Measurements from ENCODE around the gene DIABLO. TPM values are rescaled to one million over a fixed set of nuclear protein-coding genes. Genes with fewer than 3 reads are reported as not detected.
"Not testable (repeated sequence)": the region's sequence is repeated elsewhere in the genome, so short reads cannot be mapped to it uniquely, and the experiment has no call there.

DIABLO gene
- total RNA-seq, 2 experiments from 2014 or later = 50.5 to 55.2 TPM

DNA sequence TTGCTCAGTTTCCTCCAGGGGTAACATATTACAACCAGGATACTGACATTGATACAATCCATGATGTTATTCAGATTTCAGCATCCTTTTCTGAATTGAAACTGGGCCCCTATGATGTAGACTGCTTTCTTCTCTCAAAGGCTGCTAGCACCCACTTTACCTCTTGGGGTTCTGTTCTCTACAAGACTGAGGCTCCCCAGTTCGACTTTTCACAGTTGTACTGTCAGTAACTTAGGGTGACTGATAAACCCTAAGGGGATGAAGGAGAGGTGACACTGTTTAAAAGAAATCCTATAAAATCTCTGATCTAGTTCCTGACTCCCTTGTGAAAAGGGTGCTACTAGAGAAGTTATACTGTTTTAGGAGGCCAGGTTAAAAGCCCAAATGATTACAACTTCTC, 39.6 kb upstream of the DIABLO start:
- CTCF ChIA-PET = interaction anchor here (0.7 to 1.1 kb wide), 2 partner anchors 9 to 21 kb away, joined by 3 read pairs; no protein-coding TSS in a partner anchor
- Mint-ChIP-seq H3K9me3 (no peaks in the 10 kb centered on the region), H3K4me1 (ENCODE audit: low read depth) (peaks cover 15% of the 10 kb centered on the region), H3K27ac (peak overlapping the region; percentile 99), H3K27me3 (peaks cover 2% of the 10 kb centered on the region), H3K4me3 (peak overlapping the region; percentile 97), H3K36me3 (ENCODE audit: low read depth) (peaks cover 14% of the 10 kb centered on the region)
- intact Hi-C loops (cut with micrococcal nuclease) = no loop called here
- TF ChIP-seq, protein P1, sequence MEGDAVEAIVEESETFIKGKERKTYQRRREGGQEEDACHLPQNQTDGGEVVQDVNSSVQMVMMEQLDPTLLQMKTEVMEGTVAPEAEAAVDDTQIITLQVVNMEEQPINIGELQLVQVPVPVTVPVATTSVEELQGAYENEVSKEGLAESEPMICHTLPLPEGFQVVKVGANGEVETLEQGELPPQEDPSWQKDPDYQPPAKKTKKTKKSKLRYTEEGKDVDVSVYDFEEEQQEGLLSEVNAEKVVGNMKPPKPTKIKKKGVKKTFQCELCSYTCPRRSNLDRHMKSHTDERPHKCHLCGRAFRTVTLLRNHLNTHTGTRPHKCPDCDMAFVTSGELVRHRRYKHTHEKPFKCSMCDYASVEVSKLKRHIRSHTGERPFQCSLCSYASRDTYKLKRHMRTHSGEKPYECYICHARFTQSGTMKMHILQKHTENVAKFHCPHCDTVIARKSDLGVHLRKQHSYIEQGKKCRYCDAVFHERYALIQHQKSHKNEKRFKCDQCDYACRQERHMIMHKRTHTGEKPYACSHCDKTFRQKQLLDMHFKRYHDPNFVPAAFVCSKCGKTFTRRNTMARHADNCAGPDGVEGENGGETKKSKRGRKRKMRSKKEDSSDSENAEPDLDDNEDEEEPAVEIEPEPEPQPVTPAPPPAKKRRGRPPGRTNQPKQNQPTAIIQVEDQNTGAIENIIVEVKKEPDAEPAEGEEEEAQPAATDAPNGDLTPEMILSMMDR (IDR thresholded peaks at IDR 0.05) = no peak
- POLR2A ChIA-PET = interaction anchor here (0.5 kb wide), 1 partner anchor 13 kb away, joined by 3 read pairs; no protein-coding TSS in a partner anchor
- peak; percentile 9 for ATAC-seq
- DNase-seq = no peak

DNA sequence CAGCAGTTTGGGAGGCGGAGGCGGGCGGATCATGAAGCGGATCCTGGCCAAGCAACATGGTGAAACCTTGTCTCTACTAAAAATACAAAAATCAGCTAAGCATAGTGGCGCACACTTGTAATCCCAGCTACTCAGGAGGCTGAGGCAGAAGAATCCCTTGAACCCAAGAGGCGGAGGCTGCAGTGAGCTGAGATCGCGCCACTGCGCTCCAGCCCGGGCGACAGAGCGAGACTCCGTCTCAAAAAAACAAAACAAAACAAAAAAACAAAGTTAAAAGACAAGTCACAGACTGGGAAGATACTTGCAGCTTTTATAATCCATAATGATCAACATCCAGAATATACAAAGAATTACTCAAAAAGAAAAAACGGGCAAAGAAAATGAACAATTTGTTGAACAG, 34.9 kb upstream of the DIABLO start:
- Mint-ChIP-seq H3K4me1 (ENCODE audit: low read depth) (peaks cover 18% of the 10 kb centered on the region), H3K36me3 (ENCODE audit: low read depth) (peaks cover 27% of the 10 kb centered on the region)
- ATAC-seq; intact Hi-C loops (cut with micrococcal nuclease); H3K4me3 Mint-ChIP-seq; DNase-seq; H3K27ac Mint-ChIP-seq; H3K27me3 Mint-ChIP-seq; H3K9me3 Mint-ChIP-seq: not testable (repeated sequence)
- CTCF ChIA-PET = interaction anchor here (1.0 to 1.1 kb wide), 2 partner anchors 16 to 36 kb away, joined by 3 to 4 read pairs; no protein-coding TSS in a partner anchor
- POLR2A ChIA-PET = interaction anchor here (1.0 to 1.4 kb wide), 2 partner anchors 12 to 20 kb away, joined by 3 to 5 read pairs; no protein-coding TSS in a partner anchor

DNA sequence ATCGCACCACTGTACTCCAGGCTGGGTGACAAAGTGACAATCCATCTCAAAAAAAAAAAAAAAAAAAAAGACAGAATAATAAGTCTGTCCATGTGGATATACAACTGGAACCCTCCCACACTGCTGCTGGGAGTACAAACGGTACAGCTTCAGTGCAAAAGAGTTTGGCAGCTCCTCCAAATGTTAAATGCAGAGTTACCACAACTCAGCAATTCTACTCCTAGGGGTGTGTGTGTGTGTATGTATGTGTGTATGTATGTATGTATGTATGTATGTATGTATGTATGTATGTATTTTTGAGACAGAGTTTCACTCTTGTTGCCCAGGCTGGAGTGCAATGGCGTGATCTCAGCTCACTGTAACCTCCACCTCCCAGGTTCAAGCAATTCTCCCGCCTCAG, 33.1 kb upstream of the DIABLO start:
- CTCF ChIA-PET, POLR2A ChIA-PET: not testable (repeated sequence)
- peaks cover 28% of the 10 kb centered on the region for H3K36me3 Mint-ChIP-seq (ENCODE audit: low read depth)

DNA sequence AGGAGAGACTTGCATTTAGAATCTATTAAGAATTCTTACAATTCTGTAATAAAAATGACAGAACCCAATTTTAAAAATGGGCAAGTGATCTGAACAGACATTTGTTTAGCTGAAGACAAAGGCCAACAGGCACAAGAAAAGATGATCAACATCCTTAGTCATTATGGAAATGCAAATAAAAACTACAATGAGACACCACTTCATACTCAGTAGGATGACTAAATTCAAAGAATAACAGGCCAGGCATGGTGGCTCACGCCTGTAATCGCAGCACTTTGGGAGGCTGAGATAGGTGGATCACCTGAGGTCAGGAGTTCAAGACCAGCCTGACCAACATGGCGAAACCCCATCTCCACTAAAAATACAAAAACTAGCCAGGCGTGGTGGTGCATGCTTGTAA, 32.6 kb upstream of the DIABLO start:
- H3K27me3 Mint-ChIP-seq; CTCF ChIA-PET; H3K9me3 Mint-ChIP-seq; ATAC-seq; DNase-seq; intact Hi-C loops (cut with micrococcal nuclease); POLR2A ChIA-PET; H3K4me3 Mint-ChIP-seq: not testable (repeated sequence)
- Mint-ChIP-seq H3K27ac (peak overlapping the region; percentile 23), H3K36me3 (ENCODE audit: low read depth) (peaks cover 28% of the 10 kb centered on the region), H3K4me1 (ENCODE audit: low read depth) (peaks cover 10% of the 10 kb centered on the region)

More for the DNA sequence above, 33.1 kb upstream of the DIABLO start:
- H3K4me1 Mint-ChIP-seq (ENCODE audit: low read depth) = peaks cover 10% of the 10 kb centered on the region
- H3K4me3 Mint-ChIP-seq; H3K27me3 Mint-ChIP-seq; ATAC-seq; H3K9me3 Mint-ChIP-seq; DNase-seq; H3K27ac Mint-ChIP-seq; intact Hi-C loops (cut with micrococcal nuclease): not testable (repeated sequence)

DNA sequence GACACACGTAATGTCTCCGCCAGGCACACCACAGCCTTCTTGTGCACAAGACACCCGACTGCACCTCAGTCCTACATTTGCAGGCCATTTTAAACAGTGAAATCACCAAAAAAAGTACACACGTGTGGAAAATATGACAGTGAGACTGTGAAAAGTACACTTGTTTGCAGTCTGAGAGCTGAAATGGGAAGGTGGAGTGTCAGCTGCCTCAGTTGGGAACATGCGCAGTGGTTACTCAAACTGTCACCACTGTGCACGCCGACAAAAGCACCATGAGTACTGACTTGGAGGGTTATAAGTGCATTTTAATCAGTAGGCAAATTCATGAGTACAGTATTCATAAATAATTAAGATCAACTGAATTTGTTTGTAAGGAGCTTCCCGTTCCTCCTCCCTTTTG, 24.7 kb upstream of the DIABLO start:
- intact Hi-C loops (cut with micrococcal nuclease) = no loop called here
- TF ChIP-seq, protein P1 (IDR thresholded peaks at IDR 0.05) = no peak
- ChIA-PET POLR2A (interaction anchor here (1.5 to 1.9 kb wide), 2 partner anchors 10 to 12 kb away, joined by 4 to 8 read pairs; no protein-coding TSS in a partner anchor), CTCF (no interaction called here)
- H3K27me3 Mint-ChIP-seq = no peaks in the 10 kb centered on the region
- H3K36me3 Mint-ChIP-seq (ENCODE audit: low read depth) = peaks cover 13% of the 10 kb centered on the region
- H3K9me3 Mint-ChIP-seq = no peaks in the 10 kb centered on the region
- no peak for DNase-seq
- H3K27ac Mint-ChIP-seq = no peak overlapping the region
- peaks cover 3% of the 10 kb centered on the region for H3K4me1 Mint-ChIP-seq (ENCODE audit: low read depth)
- no peak overlapping the region for H3K4me3 Mint-ChIP-seq
- no peak for ATAC-seq

DNA sequence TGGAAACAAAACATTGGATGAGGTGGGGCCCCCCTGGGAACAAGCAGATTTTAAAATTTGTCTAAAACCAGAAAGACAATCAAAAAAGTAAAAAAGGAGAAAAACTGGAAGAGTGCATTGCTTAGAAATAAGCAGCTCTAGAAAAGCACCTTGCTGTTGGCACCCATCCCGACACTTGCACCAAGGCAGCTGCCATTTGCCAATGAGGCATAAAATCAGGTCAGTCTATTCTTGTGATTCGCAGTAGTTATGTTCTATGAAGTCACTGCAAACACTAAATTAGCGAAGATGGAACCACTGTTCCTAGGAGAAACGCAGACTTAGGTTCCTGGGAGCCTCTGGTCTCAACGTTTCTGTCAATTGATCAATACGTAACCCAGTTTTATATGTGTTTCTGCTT, 24.2 kb upstream of the DIABLO start:
- ATAC-seq = no peak
- POLR2A ChIA-PET = no interaction called here
- TF ChIP-seq, protein P1 (IDR thresholded peaks at IDR 0.05) = no peak
- CTCF ChIA-PET = no interaction called here
- H3K4me1 Mint-ChIP-seq (ENCODE audit: low read depth) = peaks cover 4% of the 10 kb centered on the region
- no peaks in the 10 kb centered on the region for H3K27me3 Mint-ChIP-seq
- intact Hi-C loops (cut with micrococcal nuclease) = no loop called here
- H3K27ac Mint-ChIP-seq = no peak overlapping the region
- H3K4me3 Mint-ChIP-seq = no peak overlapping the region
- no peak for DNase-seq
- H3K9me3 Mint-ChIP-seq = no peaks in the 10 kb centered on the region
- peaks cover 13% of the 10 kb centered on the region for H3K36me3 Mint-ChIP-seq (ENCODE audit: low read depth)
